Nephron progenitor cell (in vitro differentiated cells): ENCODE measurements around the gene ANKRD24.

Experiments used
- DNase-seq: peaks from one replicate; pipeline ENCODE4 v3.0.0; 2021
- H3K27ac Mint-ChIP-seq: 2 replicates; pipeline ENCODE4 v1.8.0; 2021; ENCODE audit warnings: mild to moderate bottlenecking, moderate library complexity, mixed read lengths
- H3K27me3 Mint-ChIP-seq: 2 replicates; pipeline ENCODE4 v1.8.0; 2021; ENCODE audit warnings: mild to moderate bottlenecking, low read depth, mixed read lengths; ENCODE audit not compliant: poor library complexity
- H3K36me3 Mint-ChIP-seq: 2 replicates; pipeline ENCODE4 v1.8.0; 2021; ENCODE audit warnings: low read depth, mixed read lengths
- H3K4me1 Mint-ChIP-seq: 2 replicates; pipeline ENCODE4 v1.8.0; 2021; ENCODE audit warnings: mixed read lengths
- H3K4me3 Mint-ChIP-seq: 2 replicates; pipeline ENCODE4 v1.8.0; 2021; ENCODE audit warnings: mild to moderate bottlenecking, moderate library complexity, mixed read lengths
- H3K9me3 Mint-ChIP-seq: 2 replicates; pipeline ENCODE4 v1.8.0; 2021; ENCODE audit warnings: mild to moderate bottlenecking, moderate library complexity, mixed read lengths
- CTCF ChIP-seq: fragments of 200-600 bp; sonication (generic); IDR thresholded peaks from 2 replicates; pipeline ENCODE4 v1.5.0; 2021; ENCODE audit warnings: antibody characterized with exemption

ANKRD24 gene

GRCh38 chr19:4177146-4177545, 5.3 kb upstream of the ANKRD24 start:
- peaks cover 9% of the 10 kb centered on the region for H3K4me1 Mint-ChIP-seq
- H3K36me3 Mint-ChIP-seq = peaks cover 12% of the 10 kb centered on the region
- peaks cover 19% of the 10 kb centered on the region for H3K27me3 Mint-ChIP-seq
- H3K4me3 Mint-ChIP-seq = no peak overlapping the region
- TF ChIP-seq CTCF = no peak
- H3K27ac Mint-ChIP-seq = no peak overlapping the region
- DNase-seq = no peak
- no peaks in the 10 kb centered on the region for H3K9me3 Mint-ChIP-seq

GRCh38 chr19:4178990-4179389, 3.5 kb upstream of the ANKRD24 start:
- no peak for TF ChIP-seq CTCF
- H3K9me3 Mint-ChIP-seq = no peaks in the 10 kb centered on the region
- peaks cover 10% of the 10 kb centered on the region for H3K27me3 Mint-ChIP-seq
- H3K4me3 Mint-ChIP-seq = peak overlapping the region; percentile 15
- H3K4me1 Mint-ChIP-seq = peaks cover 26% of the 10 kb centered on the region
- H3K36me3 Mint-ChIP-seq = peaks cover 12% of the 10 kb centered on the region
- H3K27ac Mint-ChIP-seq = peak overlapping the region; percentile 12
- no peak for DNase-seq

- DNase-seq = no peak
- no peak for TF ChIP-seq CTCF
- H3K27me3 Mint-ChIP-seq = peaks cover 22% of the 10 kb centered on the region
- peaks cover 46% of the 10 kb centered on the region for H3K4me1 Mint-ChIP-seq
- peaks cover 12% of the 10 kb centered on the region for H3K36me3 Mint-ChIP-seq
- H3K4me3 Mint-ChIP-seq = peak overlapping the region; percentile 98
- no peaks in the 10 kb centered on the region for H3K9me3 Mint-ChIP-seq
- H3K27ac Mint-ChIP-seq = no peak overlapping the region
Measured at GRCh38 chr19:4181053-4181508, 1.4 kb upstream of the ANKRD24 start.

- peak overlapping the region; percentile 68 for H3K4me3 Mint-ChIP-seq
Measured at GRCh38 chr19:4183967-4184717, 1.7 kb downstream of the ANKRD24 start.

GRCh38 chr19:4184718-4185352, 2.3 kb downstream of the ANKRD24 start:
- Mint-ChIP-seq H3K4me3 (no peak overlapping the region), H3K9me3 (no peaks in the 10 kb centered on the region), H3K27me3 (peaks cover 29% of the 10 kb centered on the region), H3K36me3 (peaks cover 4% of the 10 kb centered on the region), H3K4me1 (peaks cover 48% of the 10 kb centered on the region), H3K27ac (no peak overlapping the region)
- TF ChIP-seq CTCF = no peak
- no peak for DNase-seq

More at GRCh38 chr19:4183967-4184717, 1.7 kb downstream of the ANKRD24 start:
- Mint-ChIP-seq H3K36me3 (peaks cover 10% of the 10 kb centered on the region), H3K27me3 (peaks cover 29% of the 10 kb centered on the region), H3K9me3 (no peaks in the 10 kb centered on the region), H3K27ac (peak overlapping the region; percentile 51), H3K4me1 (peaks cover 48% of the 10 kb centered on the region)
- TF ChIP-seq CTCF = no peak
- peak; percentile 36 for DNase-seq
